Measurements from ENCODE around the gene ATG10.

- TF ChIP-seq CTCF (IDR thresholded peaks at IDR 0.05; ENCODE audit: low read length) (no peak), EZH2 (IDR thresholded peaks at IDR 0.05; ENCODE audit: borderline replicate concordance, low read length) (no peak)
These were observed 302.8 kb downstream of the ATG10 start for GRCh38 chr5:82274343-82275211.

Measured in OCI-LY1 (cell line).